ENCODE data around the gene FBH1. TPM values are rescaled to one million over a fixed set of nuclear protein-coding genes. Genes with fewer than 3 reads are reported as not detected.

The FBH1 gene
- total and polyA plus RNA-seq, 7 donors: 32.4 to 59.3 (median 43.2) TPM

DNA sequence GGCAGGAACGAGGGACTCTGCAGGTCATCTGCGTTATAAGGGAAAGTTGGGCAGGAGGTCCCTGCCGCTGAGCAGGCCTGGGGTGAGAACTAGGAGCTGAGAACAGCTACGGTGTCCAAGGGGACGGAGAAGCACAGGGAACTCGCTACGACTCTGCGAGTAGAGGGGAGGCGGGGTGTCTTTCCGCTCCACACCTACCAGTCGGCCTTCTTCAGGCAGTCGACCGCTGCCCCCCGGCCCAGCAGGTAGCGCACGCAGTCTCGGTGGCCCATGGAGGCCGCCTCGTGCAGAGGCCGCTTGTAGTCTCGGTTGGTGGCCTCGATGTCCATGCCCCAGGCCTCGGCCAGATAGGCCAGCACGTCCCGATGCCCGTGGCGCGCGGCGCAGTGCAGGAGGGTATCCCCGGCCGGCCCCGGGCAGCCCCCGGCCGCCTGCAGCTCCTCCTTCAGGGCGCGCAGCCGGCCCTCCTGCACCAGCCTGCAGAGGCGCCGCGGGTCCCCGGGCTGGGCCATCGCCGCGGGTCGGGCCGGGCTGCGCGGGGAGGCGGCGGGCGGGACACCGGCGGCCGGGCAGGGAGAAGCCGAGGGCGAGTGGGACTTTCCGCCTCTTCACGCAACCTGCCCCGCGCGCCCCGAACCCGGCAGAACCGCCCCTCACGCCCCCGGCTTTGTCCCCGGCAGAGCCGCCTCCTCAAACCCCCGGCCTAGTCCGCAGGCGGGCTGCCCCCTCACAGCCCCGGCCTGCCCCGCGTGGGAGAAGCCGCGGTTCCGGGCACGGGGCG, 1.0 kb upstream of the FBH1 start:
- peaks cover 2 to 42% of the 10 kb centered on the region in 2 donors for H3K36me3 ChIP-seq (ENCODE audit: insufficient read depth in 1 of 2, low read depth in 1 of 2)
- peak; percentile 18 to 39 (median 34) for ATAC-seq
- 0 to 1% (median 1%) methylated on average over 54 to 80 of the region's 80 CpGs for whole genome bisulfite sequencing, 3 donors
- H3K27me3 ChIP-seq (ENCODE audit: insufficient read depth in 3 of 3, low read length in 2 of 3): no peaks in the 10 kb centered on the region
- no peaks in the 10 kb centered on the region for H3K9me3 ChIP-seq
- peak; percentile 37 to 59 for DNase-seq
- H3K4me1 ChIP-seq: peaks cover 48% of the 10 kb centered on the region
- TF ChIP-seq, protein P1, sequence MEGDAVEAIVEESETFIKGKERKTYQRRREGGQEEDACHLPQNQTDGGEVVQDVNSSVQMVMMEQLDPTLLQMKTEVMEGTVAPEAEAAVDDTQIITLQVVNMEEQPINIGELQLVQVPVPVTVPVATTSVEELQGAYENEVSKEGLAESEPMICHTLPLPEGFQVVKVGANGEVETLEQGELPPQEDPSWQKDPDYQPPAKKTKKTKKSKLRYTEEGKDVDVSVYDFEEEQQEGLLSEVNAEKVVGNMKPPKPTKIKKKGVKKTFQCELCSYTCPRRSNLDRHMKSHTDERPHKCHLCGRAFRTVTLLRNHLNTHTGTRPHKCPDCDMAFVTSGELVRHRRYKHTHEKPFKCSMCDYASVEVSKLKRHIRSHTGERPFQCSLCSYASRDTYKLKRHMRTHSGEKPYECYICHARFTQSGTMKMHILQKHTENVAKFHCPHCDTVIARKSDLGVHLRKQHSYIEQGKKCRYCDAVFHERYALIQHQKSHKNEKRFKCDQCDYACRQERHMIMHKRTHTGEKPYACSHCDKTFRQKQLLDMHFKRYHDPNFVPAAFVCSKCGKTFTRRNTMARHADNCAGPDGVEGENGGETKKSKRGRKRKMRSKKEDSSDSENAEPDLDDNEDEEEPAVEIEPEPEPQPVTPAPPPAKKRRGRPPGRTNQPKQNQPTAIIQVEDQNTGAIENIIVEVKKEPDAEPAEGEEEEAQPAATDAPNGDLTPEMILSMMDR (IDR thresholded peaks at IDR 0.05): no peak
- H3K27ac ChIP-seq: peak overlapping the region; percentile 89
- intact Hi-C loops (cut with DNase I): no loop called here
- H3K4me3 ChIP-seq: peak overlapping the region; percentile 93

DNA sequence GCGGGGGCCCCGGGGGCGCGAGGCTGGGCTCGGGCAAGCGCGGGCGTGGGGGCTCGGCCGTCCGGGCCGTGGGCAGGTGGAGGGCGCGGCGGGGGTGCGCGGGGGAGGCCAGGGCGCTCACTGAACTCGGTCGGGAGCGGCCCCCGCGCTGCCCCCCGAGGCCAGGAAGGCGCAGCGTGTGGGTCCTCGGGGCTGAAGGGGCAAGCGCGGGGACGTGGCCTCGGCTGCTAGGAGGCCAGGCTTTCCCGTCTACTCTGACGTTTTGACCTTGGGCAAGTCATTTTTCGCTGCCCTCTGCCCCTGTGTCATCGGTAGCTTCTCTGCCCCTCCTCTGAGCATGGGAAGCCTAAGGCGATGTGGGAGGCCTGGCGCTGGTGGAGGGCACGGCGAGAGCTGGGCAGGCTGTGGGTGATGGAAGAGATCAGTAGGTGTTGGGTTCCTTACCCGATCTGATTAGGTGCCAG, 441 bp downstream of the FBH1 start:
- H3K9me3 ChIP-seq: no peaks in the 10 kb centered on the region
- H3K36me3 ChIP-seq (ENCODE audit: insufficient read depth in 1 of 2, low read depth in 1 of 2): peaks cover 6 to 42% of the 10 kb centered on the region in 2 donors
- peak overlapping the region; percentile 93 for H3K4me3 ChIP-seq
- 0 to 1% (median 0%) methylated on average over 22 to 40 of the region's 40 CpGs for WGBS, 3 donors
- intact Hi-C loops (cut with DNase I): loop anchor here in 1 of 2 donors (5.0 kb wide), 2 partner anchors 78 to 87 kb away; partner anchors contain the start of genes GDI2 and IL15RA
- TF ChIP-seq, protein P1 (IDR thresholded peaks at IDR 0.05): no peak
- peak overlapping the region; percentile 89 for H3K27ac ChIP-seq
- ATAC-seq (no peak), DNase-seq (peak in 1 of 2 donors; percentile 41)
- peaks cover 48% of the 10 kb centered on the region for H3K4me1 ChIP-seq
- no peaks in the 10 kb centered on the region for H3K27me3 ChIP-seq (ENCODE audit: insufficient read depth in 3 of 3, low read length in 2 of 3)

DNA sequence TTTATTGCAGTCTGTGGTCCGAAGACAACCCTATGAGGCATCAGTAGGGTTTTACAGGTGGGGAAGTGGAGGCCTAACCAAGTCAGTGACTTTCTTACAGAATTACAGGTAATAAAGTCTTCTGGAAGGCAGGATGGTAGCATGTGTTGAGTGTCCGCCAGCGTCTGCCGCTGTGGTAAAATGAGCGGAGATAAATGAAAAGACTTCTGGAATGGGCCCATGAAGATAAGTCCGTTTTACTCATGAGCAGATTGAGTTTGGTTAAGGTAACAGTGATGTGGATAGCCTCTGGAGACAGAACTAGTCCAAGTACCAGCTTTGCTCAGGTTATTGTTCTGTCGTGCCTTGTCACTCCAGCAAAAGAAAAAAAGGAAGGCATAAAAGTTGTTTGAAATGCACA, 966 bp downstream of the FBH1 start:
- H3K27ac ChIP-seq: peak overlapping the region; percentile 89
- H3K36me3 ChIP-seq (ENCODE audit: insufficient read depth in 1 of 2, low read depth in 1 of 2): peaks cover 5 to 42% of the 10 kb centered on the region in 2 donors
- DNase-seq: no peak
- no peaks in the 10 kb centered on the region for H3K27me3 ChIP-seq (ENCODE audit: insufficient read depth in 3 of 3, low read length in 2 of 3)
- H3K9me3 ChIP-seq: no peaks in the 10 kb centered on the region
- intact Hi-C loops (cut with DNase I): loop anchor here in 1 of 2 donors (5.0 kb wide), 2 partner anchors 79 to 86 kb away; partner anchors contain the start of genes GDI2 and IL15RA
- H3K4me1 ChIP-seq: peaks cover 48% of the 10 kb centered on the region
- WGBS, 3 donors: 38 to 57% (median 40%) methylated on average over 7 of the region's 7 CpGs
- TF ChIP-seq, protein P1 (IDR thresholded peaks at IDR 0.05): no peak
- H3K4me3 ChIP-seq: peak overlapping the region; percentile 93
- ATAC-seq: no peak

DNA sequence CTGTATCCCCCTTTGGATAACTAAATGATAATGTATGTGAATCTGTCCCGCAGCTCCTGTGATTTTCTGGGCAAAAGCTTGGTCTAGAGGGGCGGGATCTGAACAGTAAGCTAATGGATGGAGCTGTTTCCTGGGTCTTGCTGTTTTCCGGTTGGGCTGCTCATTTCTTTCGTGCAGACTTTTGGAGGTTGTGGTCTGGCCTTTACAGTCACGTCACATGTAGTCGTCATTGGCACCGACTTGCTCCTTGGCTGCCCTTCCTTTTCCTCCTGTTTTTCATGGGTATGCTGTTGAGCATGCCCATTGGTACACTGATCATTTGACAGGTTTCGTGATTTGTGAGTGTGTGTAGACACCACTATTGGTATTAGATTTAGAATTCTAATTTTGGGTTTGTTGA, 2.0 kb downstream of the FBH1 start:
- intact Hi-C loops (cut with DNase I): loop anchor here in 1 of 2 donors (5.0 kb wide), 2 partner anchors 80 to 85 kb away; partner anchors contain the start of genes GDI2 and IL15RA
- ATAC-seq (no peak), DNase-seq (no peak)
- TF ChIP-seq, protein P1 (IDR thresholded peaks at IDR 0.05): no peak
- WGBS, 3 donors: 40 to 55% (median 41%) methylated on average over 8 of the region's 8 CpGs
- Histone ChIP-seq H3K9me3 (no peaks in the 10 kb centered on the region), H3K4me1 (peaks cover 46% of the 10 kb centered on the region), H3K27me3 (ENCODE audit: insufficient read depth in 3 of 3, low read length in 2 of 3) (no peaks in the 10 kb centered on the region), H3K4me3 (peak overlapping the region; percentile 93), H3K36me3 (ENCODE audit: insufficient read depth in 1 of 2, low read depth in 1 of 2) (peaks cover 6 to 38% of the 10 kb centered on the region in 2 donors), H3K27ac (peak overlapping the region; percentile 89)
